Common myeloid progenitor, CD34-positive (primary cell): Measurements from ENCODE around the gene PCMT1.
A peak's percentile ranks its signal among the peaks of the same experiment; 100 is the strongest.
"Not testable (repeated sequence)": the region's sequence is repeated elsewhere in the genome, so short reads cannot be mapped to it uniquely, and the experiment has no call there.

ENCODE experiments used
- CTCF ChIA-PET: fragments of 350-600 bp; sonication (Branson Sonifier 250); formaldehyde crosslinking; loops from one replicate; lab custom pipeline; 2021; ENCODE audit warnings: antibody characterized with exemption; lab: Charles Lee
- POLR2A ChIA-PET: fragments of 350-600 bp; sonication (Branson Sonifier 250); formaldehyde crosslinking; loops from one replicate; lab custom pipeline; 2021; ENCODE audit warnings: antibody characterized with exemption; lab: Charles Lee
- DNase-seq, 3 donors: peaks; one replicate each; pipeline versions ENCODE4 v3.0.0 to v3.0.0-alpha.2; 2013
- H3K27ac ChIP-seq, 2 experiments: 1 replicate in 1 of 2; 2 replicates in 1 of 2; pipeline ENCODE4 v1.7.0; 2013; ENCODE audit warnings: inconsistent platforms in 2 of 2, low read length in 2 of 2, mild to moderate bottlenecking in 2 of 2, low read depth in 1 of 2, moderate library complexity in 1 of 2; ENCODE audit not compliant: severe bottlenecking in 2 of 2, insufficient read depth in 1 of 2, poor library complexity in 1 of 2
- H3K27me3 ChIP-seq, 5 experiments: replicated peaks in 2 of 5; 1 replicate in 3 of 5; 2 replicates in 2 of 5; pipeline versions ENCODE4 v1.6.1 to v1.7.0; 2013; ENCODE audit warnings: low read length in 4 of 5, mild to moderate bottlenecking in 2 of 5, moderate library complexity in 2 of 5, inconsistent platforms in 1 of 5; ENCODE audit not compliant: insufficient read depth in 5 of 5, control insufficient read depth in 4 of 5
- H3K36me3 ChIP-seq, 4 experiments: 1 replicate in 2 of 4; 2 replicates in 2 of 4; pipeline versions ENCODE4 v1.6.1 to v1.7.0; 2013; ENCODE audit warnings: low read length in 3 of 4, control low read depth in 1 of 4, mild to moderate bottlenecking in 1 of 4; ENCODE audit not compliant: control insufficient read depth in 4 of 4, insufficient read depth in 4 of 4
- H3K4me1 ChIP-seq, 4 experiments: 1 replicate in 3 of 4; 2 replicates in 1 of 4; pipeline versions ENCODE4 v1.6.1 to v1.7.1; 2013; ENCODE audit warnings: low read length in 3 of 4, mild to moderate bottlenecking in 3 of 4, control low read depth in 1 of 4, inconsistent platforms in 1 of 4, moderate library complexity in 1 of 4; ENCODE audit not compliant: control insufficient read depth in 4 of 4, insufficient read depth in 4 of 4; ENCODE audit errors: control extremely low read depth in 1 of 4
- H3K4me3 ChIP-seq, 7 experiments: 1 replicate in 4 of 7; 2 replicates in 3 of 7; pipeline versions ENCODE4 v1.5.1 to v1.7.0; 2013; ENCODE audit warnings: mild to moderate bottlenecking in 7 of 7, low read length in 6 of 7, moderate library complexity in 6 of 7, inconsistent platforms in 2 of 7, low read depth in 2 of 7, control low read depth in 1 of 7; ENCODE audit not compliant: insufficient read depth in 4 of 7, control insufficient read depth in 1 of 7; ENCODE audit errors: extremely low read depth in 1 of 7
- H3K9me3 ChIP-seq, 5 experiments: 1 replicate in 4 of 5; 2 replicates in 1 of 5; pipeline versions ENCODE4 v1.6.1 to v1.7.1; 2013; ENCODE audit warnings: low read length in 4 of 5, mild to moderate bottlenecking in 2 of 5, inconsistent platforms in 1 of 5, low read depth in 1 of 5, moderate library complexity in 1 of 5; ENCODE audit not compliant: control insufficient read depth in 4 of 5, insufficient read depth in 2 of 5; ENCODE audit errors: control extremely low read depth in 1 of 5
- WGBS: methylation state at CpG from one replicate; pipeline ENCODE4 v1.1.5; 2013; ENCODE audit not compliant: insufficient coverage; 5-methylcytosine and 5-hydroxymethylcytosine counted together

The PCMT1 gene

DNA sequence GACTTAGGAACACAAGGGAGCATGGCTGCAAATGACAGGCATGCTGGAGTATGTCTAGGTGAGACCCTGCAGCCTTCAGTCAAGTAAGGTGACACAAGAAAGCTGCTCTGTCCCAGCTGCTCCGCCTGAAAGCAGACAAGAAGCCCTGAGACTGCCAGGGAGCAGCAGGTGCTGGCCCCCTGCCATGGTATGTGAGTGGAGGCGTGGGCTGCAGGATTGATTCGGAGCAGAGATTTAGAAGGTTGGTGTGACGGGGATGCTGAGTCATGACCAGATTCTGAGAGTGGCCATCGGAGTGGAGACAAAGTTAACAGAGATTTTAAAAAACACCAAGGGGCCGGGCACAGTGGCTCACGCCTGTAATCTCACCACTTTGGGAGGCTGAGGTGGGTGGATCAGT, 96.8 kb downstream of the PCMT1 start:
- Histone ChIP-seq H3K4me3 (no peak overlapping the region), H3K27me3 (peaks cover 0 to 29% (median 11%) of the 10 kb centered on the region in 5 experiments), H3K4me1 (no peaks in the 10 kb centered on the region), H3K9me3 (no peaks in the 10 kb centered on the region), H3K36me3 (no peaks in the 10 kb centered on the region), H3K27ac (no peak overlapping the region)
- CTCF ChIA-PET, result interaction anchor here (0.8 to 6.3 kb wide), 5 partner anchors 10 to 171 kb away, joined by 3 to 37 read pairs (median 3); no protein-coding TSS in a partner anchor
- DNase-seq, result no peak
- 83% methylated on average over 3 of the region's 7 CpGs for WGBS
- POLR2A ChIA-PET, result no interaction called here

GRCh38 chr6:149847939-149848267, 98.4 kb downstream of the PCMT1 start:
- H3K4me3 ChIP-seq, result no peak overlapping the region
- DNase-seq, result peak in 1 of 3 donors; percentile 29
- H3K36me3 ChIP-seq, result no peaks in the 10 kb centered on the region
- ChIA-PET POLR2A (no interaction called here), CTCF (interaction anchor here (0.7 to 6.3 kb wide), 5 partner anchors 13 to 169 kb away, joined by 3 to 37 read pairs (median 4); no protein-coding TSS in a partner anchor)
- peaks cover 0 to 34% (median 14%) of the 10 kb centered on the region in 5 experiments for H3K27me3 ChIP-seq
- H3K27ac ChIP-seq, result no peak overlapping the region
- H3K9me3 ChIP-seq, result no peaks in the 10 kb centered on the region
- H3K4me1 ChIP-seq, result peaks cover 0 to 11% (median 7%) of the 10 kb centered on the region in 4 experiments
- 100% methylated on average over 1 of the region's 4 CpGs for WGBS

DNA sequence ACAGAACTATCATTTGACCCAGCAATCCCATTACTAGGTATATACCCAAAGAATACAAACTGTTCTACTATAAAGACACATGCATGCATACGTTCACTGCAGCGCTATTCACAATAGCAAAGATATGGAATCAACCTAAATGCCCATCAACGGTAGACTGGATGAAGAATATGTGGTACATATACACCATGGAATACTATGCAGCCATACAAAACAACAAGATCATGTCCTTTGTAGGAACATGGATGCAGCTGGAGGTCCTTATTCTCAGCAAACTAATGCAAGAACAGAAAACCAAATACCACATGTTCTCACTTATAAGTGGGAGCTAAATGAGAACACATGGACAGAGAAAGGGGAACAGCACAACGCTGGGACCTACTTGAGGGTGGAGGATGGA, 98.8 kb downstream of the PCMT1 start:
- CTCF ChIA-PET, result interaction anchor here (0.8 to 6.3 kb wide), 2 partner anchors 13 to 14 kb away, joined by 3 to 37 read pairs; no protein-coding TSS in a partner anchor
- H3K27ac ChIP-seq, result not testable (repeated sequence)

GRCh38 chr6:149851461-149852110, 102.0 kb downstream of the PCMT1 start:
- H3K27me3 ChIP-seq, result peaks cover 0 to 50% (median 19%) of the 10 kb centered on the region in 5 experiments
- WGBS, result 83% methylated on average over 2 of the region's 5 CpGs
- H3K36me3 ChIP-seq, result no peaks in the 10 kb centered on the region
- POLR2A ChIA-PET, result no interaction called here
- H3K4me3 ChIP-seq, result no peak overlapping the region
- H3K4me1 ChIP-seq, result peaks cover 0 to 12% (median 9%) of the 10 kb centered on the region in 4 experiments
- H3K27ac ChIP-seq, result no peak overlapping the region
- CTCF ChIA-PET, result interaction anchor here (1.1 to 1.8 kb wide), 2 partner anchors 11 to 12 kb away, joined by 3 to 5 read pairs; no protein-coding TSS in a partner anchor
- no peaks in the 10 kb centered on the region for H3K9me3 ChIP-seq
- peak in 2 of 3 donors; percentile 54 to 65 for DNase-seq

More for the DNA sequence above, 98.8 kb downstream of the PCMT1 start:
- Histone ChIP-seq H3K27me3 (peaks cover 0 to 37% (median 15%) of the 10 kb centered on the region in 5 experiments), H3K4me1 (peaks cover 0 to 12% (median 9%) of the 10 kb centered on the region in 4 experiments)
- 70% methylated on average over 2 of the region's 4 CpGs for WGBS
- H3K9me3 ChIP-seq, DNase-seq, H3K36me3 ChIP-seq, POLR2A ChIA-PET, H3K4me3 ChIP-seq: not testable (repeated sequence)

- H3K9me3 ChIP-seq, result no peaks in the 10 kb centered on the region
- no peak overlapping the region for H3K27ac ChIP-seq
- no peaks in the 10 kb centered on the region for H3K36me3 ChIP-seq
- ChIA-PET CTCF (interaction anchor here (0.7 to 1.3 kb wide), 4 partner anchors 13 to 87 kb away, joined by 3 read pairs; no protein-coding TSS in a partner anchor), POLR2A (no interaction called here)
- H3K4me1 ChIP-seq, result peaks cover 0 to 12% (median 9%) of the 10 kb centered on the region in 4 experiments
- WGBS, result 0% methylated on average over 4 of the region's 6 CpGs
- H3K4me3 ChIP-seq, result no peak overlapping the region
- peak; percentile 75 to 89 (median 86) for DNase-seq
- H3K27me3 ChIP-seq, result peaks cover 0 to 50% (median 22%) of the 10 kb centered on the region in 5 experiments
These were observed 102.6 kb downstream of the PCMT1 start for GRCh38 chr6:149852180-149852579.

- no peak overlapping the region for H3K27ac ChIP-seq
- ChIA-PET POLR2A (no interaction called here), CTCF (interaction anchor here (0.7 to 1.3 kb wide), 4 partner anchors 13 to 86 kb away, joined by 3 read pairs; no protein-coding TSS in a partner anchor)
- peaks cover 0 to 12% (median 9%) of the 10 kb centered on the region in 4 experiments for H3K4me1 ChIP-seq
- 55% methylated on average over 9 of the region's 12 CpGs for WGBS
- no peaks in the 10 kb centered on the region for H3K36me3 ChIP-seq
- no peak for DNase-seq
- peaks cover 0 to 52% (median 22%) of the 10 kb centered on the region in 5 experiments for H3K27me3 ChIP-seq
- no peaks in the 10 kb centered on the region for H3K9me3 ChIP-seq
- no peak overlapping the region for H3K4me3 ChIP-seq
These were observed 103.3 kb downstream of the PCMT1 start for GRCh38 chr6:149852881-149853280.

- H3K9me3 ChIP-seq, H3K27ac ChIP-seq, DNase-seq, H3K4me3 ChIP-seq, POLR2A ChIA-PET, H3K36me3 ChIP-seq: not testable (repeated sequence)
- CTCF ChIA-PET, result interaction anchor here (1.0 to 1.4 kb wide), 3 partner anchors 11 to 136 kb away, joined by 3 to 4 read pairs (median 3); partner anchors contain the start of gene LATS1
- 100% methylated on average over 2 of the region's 4 CpGs for WGBS
- H3K27me3 ChIP-seq, result peaks cover 0 to 52% (median 22%) of the 10 kb centered on the region in 5 experiments
- H3K4me1 ChIP-seq, result peaks cover 0 to 12% (median 9%) of the 10 kb centered on the region in 4 experiments
These were observed 104.5 kb downstream of the PCMT1 start for GRCh38 chr6:149854017-149854416.
